Endothelial cell (in vitro differentiated cells): Measurements from ENCODE around the gene HOXB2. TPM values are rescaled to one million over a fixed set of nuclear protein-coding genes. Genes with fewer than 3 reads are reported as not detected.
A peak's percentile ranks its signal among the peaks of the same experiment; 100 is the strongest.

Experiments
- DNase-seq: peaks from one replicate; pipeline ENCODE4 v3.0.0; 2021; ENCODE audit warnings: low spot score
- H3K27ac Mint-ChIP-seq: one replicate; pipeline ENCODE4 v1.8.0; 2021; ENCODE audit warnings: mixed read lengths, inconsistent platforms; ENCODE audit not compliant: unreplicated experiment
- H3K27me3 Mint-ChIP-seq: one replicate; pipeline ENCODE4 v1.8.0; 2021; ENCODE audit warnings: mild to moderate bottlenecking, moderate library complexity, mixed read lengths, inconsistent platforms; ENCODE audit not compliant: unreplicated experiment
- H3K36me3 Mint-ChIP-seq: one replicate; pipeline ENCODE4 v1.8.0; 2021; ENCODE audit warnings: mild to moderate bottlenecking, low read depth, mixed read lengths, inconsistent platforms; ENCODE audit not compliant: unreplicated experiment
- H3K4me1 Mint-ChIP-seq: one replicate; pipeline ENCODE4 v1.8.0; 2021; ENCODE audit warnings: mild to moderate bottlenecking, mixed read lengths, inconsistent platforms; ENCODE audit not compliant: unreplicated experiment
- H3K4me3 Mint-ChIP-seq: one replicate; pipeline ENCODE4 v1.8.0; 2021; ENCODE audit warnings: mild to moderate bottlenecking, mixed read lengths, inconsistent platforms; ENCODE audit not compliant: unreplicated experiment
- H3K9me3 Mint-ChIP-seq: one replicate; pipeline ENCODE4 v1.8.0; 2021; ENCODE audit warnings: mixed read lengths, inconsistent platforms; ENCODE audit not compliant: unreplicated experiment
- total RNA-seq: library from RNA; stranded (reverse); fragmentation: NEBNext Ultra II Directional; extraction: Animal tissue kit (Norgen Biotek cat#: 25700); gene quantifications from one replicate; pipeline ENCODE4 v1.2.1, GENCODE V29; 2021; ENCODE audit not compliant: unreplicated experiment
- TF ChIP-seq, protein P1 (sequence below): fragments of 200-600 bp; sonication (generic); IDR thresholded peaks from one replicate; pipeline ENCODE4 v1.5.0; 2021; ENCODE audit warnings: antibody characterized with exemption; ENCODE audit not compliant: unreplicated experiment

HOXB2 gene
- total RNA-seq, 1 donor from 2014 or later, result 5.6 TPM

DNA sequence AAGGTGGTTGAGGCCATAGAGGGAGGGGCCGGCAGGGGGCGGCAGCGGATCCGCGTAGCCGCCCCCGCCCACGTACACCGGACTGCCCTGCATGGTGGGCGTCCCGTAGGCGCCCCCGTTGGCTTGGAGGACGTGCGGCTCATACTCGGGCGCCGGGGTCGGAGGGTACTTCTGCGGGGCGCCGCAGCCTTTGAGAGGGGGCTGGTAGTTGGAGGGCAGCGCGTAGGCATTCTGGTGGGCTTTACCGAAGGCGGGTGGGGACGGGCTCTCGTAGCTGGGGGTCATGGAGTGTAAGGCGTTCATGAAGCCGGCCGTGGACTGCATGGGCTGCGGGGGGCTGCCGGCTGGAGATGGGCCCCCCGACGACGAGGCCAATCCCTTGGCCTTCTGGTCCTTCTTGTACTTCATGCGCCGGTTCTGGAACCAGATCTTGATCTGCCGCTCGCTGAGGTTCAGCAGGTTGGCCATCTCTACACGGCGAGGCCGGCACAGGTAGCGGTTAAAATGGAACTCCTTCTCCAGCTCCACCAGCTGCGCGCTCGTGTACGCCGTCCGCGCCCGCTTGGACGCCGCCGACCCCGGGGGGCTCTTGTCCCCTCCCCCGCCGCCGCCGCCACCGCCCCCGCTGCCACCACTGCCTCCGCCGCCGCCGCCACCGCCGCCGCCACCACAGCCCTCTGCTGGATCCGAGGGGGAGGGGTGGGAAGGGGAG is 5.7 kb upstream of the HOXB2 start:
- peaks cover 53% of the 10 kb centered on the region for H3K4me1 Mint-ChIP-seq
- no peak overlapping the region for H3K4me3 Mint-ChIP-seq
- peaks cover 27% of the 10 kb centered on the region for H3K36me3 Mint-ChIP-seq
- DNase-seq, result no peak
- TF ChIP-seq, protein P1, sequence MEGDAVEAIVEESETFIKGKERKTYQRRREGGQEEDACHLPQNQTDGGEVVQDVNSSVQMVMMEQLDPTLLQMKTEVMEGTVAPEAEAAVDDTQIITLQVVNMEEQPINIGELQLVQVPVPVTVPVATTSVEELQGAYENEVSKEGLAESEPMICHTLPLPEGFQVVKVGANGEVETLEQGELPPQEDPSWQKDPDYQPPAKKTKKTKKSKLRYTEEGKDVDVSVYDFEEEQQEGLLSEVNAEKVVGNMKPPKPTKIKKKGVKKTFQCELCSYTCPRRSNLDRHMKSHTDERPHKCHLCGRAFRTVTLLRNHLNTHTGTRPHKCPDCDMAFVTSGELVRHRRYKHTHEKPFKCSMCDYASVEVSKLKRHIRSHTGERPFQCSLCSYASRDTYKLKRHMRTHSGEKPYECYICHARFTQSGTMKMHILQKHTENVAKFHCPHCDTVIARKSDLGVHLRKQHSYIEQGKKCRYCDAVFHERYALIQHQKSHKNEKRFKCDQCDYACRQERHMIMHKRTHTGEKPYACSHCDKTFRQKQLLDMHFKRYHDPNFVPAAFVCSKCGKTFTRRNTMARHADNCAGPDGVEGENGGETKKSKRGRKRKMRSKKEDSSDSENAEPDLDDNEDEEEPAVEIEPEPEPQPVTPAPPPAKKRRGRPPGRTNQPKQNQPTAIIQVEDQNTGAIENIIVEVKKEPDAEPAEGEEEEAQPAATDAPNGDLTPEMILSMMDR, result peak; percentile 56
- no peak overlapping the region for H3K27ac Mint-ChIP-seq
- H3K9me3 Mint-ChIP-seq, result no peaks in the 10 kb centered on the region
- peaks cover 27% of the 10 kb centered on the region for H3K27me3 Mint-ChIP-seq

DNA sequence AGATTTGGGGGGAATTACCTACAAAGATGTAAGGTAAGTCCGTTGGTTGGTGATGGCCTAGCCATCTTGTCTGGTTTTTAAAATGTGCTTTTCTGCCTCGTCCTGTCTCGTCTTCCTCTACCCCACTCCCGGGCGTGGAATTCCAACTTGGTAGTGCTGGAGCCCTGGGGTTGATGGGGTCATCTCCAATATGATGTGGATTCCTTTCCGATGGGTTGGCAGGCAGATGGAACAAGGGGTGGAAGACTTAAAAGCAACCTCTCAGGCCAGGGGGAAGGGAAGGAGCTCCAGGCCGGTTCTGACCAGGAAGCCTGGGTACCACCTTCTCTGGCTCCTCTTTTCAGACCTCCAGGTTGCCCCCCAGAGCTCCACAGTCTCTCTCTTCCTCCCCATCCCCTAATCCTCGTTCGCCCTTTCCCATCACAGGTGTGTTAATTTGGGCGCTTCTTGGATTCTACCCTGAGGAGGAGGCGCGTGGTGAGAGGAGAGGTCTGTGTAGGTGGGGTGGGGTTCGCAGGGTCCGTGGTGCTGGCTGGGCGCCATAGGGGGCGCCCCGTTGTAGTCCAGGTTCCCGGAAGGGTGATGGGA is 5.1 kb upstream of the HOXB2 start:
- peak overlapping the region; percentile 37 for H3K4me3 Mint-ChIP-seq

DNA sequence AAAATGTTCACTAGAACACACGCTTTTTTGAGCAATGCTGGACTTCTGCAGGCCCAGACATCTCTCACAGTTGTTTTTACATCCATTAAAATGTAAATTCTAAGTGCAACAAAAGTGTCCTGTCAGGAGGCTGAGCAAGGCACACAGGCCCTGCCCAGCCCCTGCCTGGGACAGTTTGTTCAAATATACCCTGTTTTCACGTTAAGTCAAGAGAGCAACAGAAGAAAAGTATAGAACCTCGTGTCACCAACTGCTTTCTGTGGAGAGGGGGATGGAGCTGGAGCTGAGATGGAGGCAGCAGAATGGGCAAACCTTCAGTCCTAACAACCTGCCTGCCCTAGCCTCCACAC is 4.3 kb upstream of the HOXB2 start:
- Mint-ChIP-seq H3K4me3 (peak overlapping the region; percentile 62), H3K27ac (no peak overlapping the region), H3K4me1 (peaks cover 53% of the 10 kb centered on the region), H3K9me3 (no peaks in the 10 kb centered on the region), H3K36me3 (peaks cover 21% of the 10 kb centered on the region), H3K27me3 (peaks cover 26% of the 10 kb centered on the region)
- TF ChIP-seq, protein P1, result no peak
- no peak for DNase-seq

More for the DNA sequence above, 5.1 kb upstream of the HOXB2 start:
- Mint-ChIP-seq H3K9me3 (no peaks in the 10 kb centered on the region), H3K36me3 (peaks cover 23% of the 10 kb centered on the region), H3K27me3 (peaks cover 27% of the 10 kb centered on the region), H3K4me1 (peaks cover 56% of the 10 kb centered on the region), H3K27ac (no peak overlapping the region)
- no peak for DNase-seq
- TF ChIP-seq, protein P1, result no peak

DNA sequence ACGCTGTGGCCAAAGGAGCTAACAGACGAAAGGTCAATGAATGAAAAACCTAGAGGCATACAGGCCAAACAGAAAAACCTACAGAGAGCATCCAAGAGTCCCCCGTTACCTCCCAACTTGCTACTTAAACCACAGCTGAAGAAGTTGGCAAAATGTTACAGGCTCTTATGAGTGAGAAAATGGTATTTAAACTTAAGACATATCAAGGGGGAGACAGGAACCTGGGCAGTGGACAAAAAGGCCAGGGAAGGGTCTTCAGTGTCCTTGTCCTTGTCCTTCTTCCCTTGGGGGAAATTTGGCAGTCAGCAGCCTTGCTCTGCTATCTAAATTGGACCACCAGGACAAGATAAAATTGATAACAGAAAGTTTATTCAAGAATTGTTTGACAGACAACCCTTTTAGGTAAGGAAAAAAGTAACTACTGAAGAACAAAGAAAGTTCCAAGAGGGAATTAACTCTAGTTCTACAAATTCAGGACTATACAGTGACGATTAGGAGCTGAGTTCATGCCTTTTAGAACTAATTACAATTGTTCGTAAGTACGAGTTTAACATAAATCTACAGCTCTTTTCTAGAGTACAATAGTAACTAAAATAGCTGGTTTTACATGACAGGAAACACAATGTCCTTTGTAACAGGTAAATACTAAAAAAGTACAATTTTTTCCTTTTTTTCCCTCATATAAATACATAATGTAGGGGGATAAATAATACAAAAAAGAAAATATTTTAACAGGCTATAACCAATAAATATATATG is 3.8 kb upstream of the HOXB2 start:
- peaks cover 54% of the 10 kb centered on the region for H3K4me1 Mint-ChIP-seq
- TF ChIP-seq, protein P1, result no peak
- no peak for DNase-seq
- peaks cover 24% of the 10 kb centered on the region for H3K27me3 Mint-ChIP-seq
- peaks cover 23% of the 10 kb centered on the region for H3K36me3 Mint-ChIP-seq
- H3K4me3 Mint-ChIP-seq, result no peak overlapping the region
- no peak overlapping the region for H3K27ac Mint-ChIP-seq
- H3K9me3 Mint-ChIP-seq, result no peaks in the 10 kb centered on the region
